Natural killer cell (primary cell): Measurements from ENCODE around the gene PLD1. TPM values are rescaled to one million over a fixed set of nuclear protein-coding genes. Genes with fewer than 3 reads are reported as not detected.

Experiments
- ATAC-seq, 3 donors: fragments of 150-1000 bp in 2 of 3; fragments of 200-7000 bp in 1 of 3; cut with Tn5 transposase; 1 replicate in 1 of 3; 2 replicates in 2 of 3; pipeline ENCODE4 v1.10.0; 2021; ENCODE audit warnings: mild to moderate bottlenecking in 2 of 3, moderate library complexity in 2 of 3
- DNase-seq, 2 donors: peaks; one replicate each; pipeline versions ENCODE4 v3.0.0 to v3.0.0-alpha.2; 2013 to 2021; ENCODE audit warnings: mixed read lengths in 1 of 2
- H3K27ac ChIP-seq: one replicate; pipeline ENCODE4 v1.5.1; 2013; ENCODE audit warnings: mild to moderate bottlenecking, low read length
- H3K27me3 ChIP-seq: one replicate; pipeline ENCODE4 v1.6.1; 2013; ENCODE audit warnings: low read length; ENCODE audit not compliant: control insufficient read depth, insufficient read depth
- H3K36me3 ChIP-seq: one replicate; pipeline ENCODE4 v1.6.1; 2013; ENCODE audit warnings: low read length; ENCODE audit not compliant: control insufficient read depth, insufficient read depth
- H3K4me1 ChIP-seq: one replicate; pipeline ENCODE4 v1.6.1; 2013; ENCODE audit warnings: low read length; ENCODE audit not compliant: control insufficient read depth, insufficient read depth
- H3K4me3 ChIP-seq: one replicate; pipeline ENCODE4 v1.5.1; 2013; ENCODE audit warnings: low read length
- H3K9me3 ChIP-seq: one replicate; pipeline ENCODE4 v1.6.1; 2013; ENCODE audit warnings: low read length; ENCODE audit not compliant: control insufficient read depth, insufficient read depth
- H3K27ac Mint-ChIP-seq, 2 donors: one replicate each; pipeline ENCODE4 v1.8.0; 2022; ENCODE audit warnings: mild to moderate bottlenecking in 2 of 2, mixed read lengths in 2 of 2, moderate library complexity in 1 of 2
- H3K27me3 Mint-ChIP-seq, 2 donors: one replicate each; pipeline ENCODE4 v1.8.0; 2022; ENCODE audit warnings: low read depth in 2 of 2, mixed read lengths in 2 of 2
- H3K36me3 Mint-ChIP-seq: one replicate; pipeline ENCODE4 v1.8.0; 2022; ENCODE audit warnings: mixed read lengths
- H3K4me1 Mint-ChIP-seq, 2 donors: one replicate each; pipeline ENCODE4 v1.8.0; 2022; ENCODE audit warnings: mixed read lengths in 2 of 2
- H3K4me3 Mint-ChIP-seq: one replicate; pipeline ENCODE4 v1.8.0; 2022; ENCODE audit warnings: mild to moderate bottlenecking, moderate library complexity, mixed read lengths
- H3K9me3 Mint-ChIP-seq, 2 donors: one replicate each; pipeline ENCODE4 v1.8.0; 2022; ENCODE audit warnings: mixed read lengths in 2 of 2
- WGBS: methylation state at CpG from one replicate; pipeline ENCODE4 v1.1.7; 2013; ENCODE audit warnings: missing lambda C conversion rate; ENCODE audit not compliant: insufficient coverage; 5-methylcytosine and 5-hydroxymethylcytosine counted together
- intact Hi-C: fragments of 100-400 bp; cut with micrococcal nuclease; formaldehyde crosslinking; loops from one replicate; pipeline ENCODE4 v1.14.2; 2022
- total RNA-seq, 4 donors: library from RNA; stranded (reverse); fragments of 120-200 nt in 1 of 4; gene quantifications; one replicate each; pipeline versions ENCODE4 v1.2.3 to v1.2.4, GENCODE V29; 2013 to 2022
- TF ChIP-seq, protein P1 (sequence below): fragments of 200-600 bp; IDR thresholded peaks from one replicate; pipeline ENCODE4 v1.8.0; 2022; ENCODE audit warnings: antibody characterized with exemption

The PLD1 gene
- total RNA-seq, 3 donors from 2014 or later (not counting 1 experiment from before 2014, with no cell fraction given), result 13.2 to 26.3 (median 17.1) TPM

DNA sequence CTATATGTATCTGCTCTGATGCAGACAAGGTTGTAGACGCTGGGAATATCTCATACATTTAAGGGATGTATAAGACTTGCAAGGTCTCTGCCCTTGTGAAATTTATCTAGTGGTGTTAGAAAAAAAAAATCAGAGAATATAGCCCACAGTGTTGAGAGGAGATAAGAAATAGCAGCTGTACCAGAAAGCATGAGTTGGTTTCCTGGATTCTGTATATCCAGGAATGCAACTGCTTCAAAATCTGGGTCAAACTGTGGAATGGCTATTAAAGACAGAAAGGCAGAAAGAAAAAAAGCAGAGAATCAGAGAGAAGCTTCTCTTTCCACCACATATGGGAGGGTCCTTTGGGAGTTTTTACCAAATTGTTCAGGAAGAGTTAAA lies 31.3 kb upstream of the PLD1 start:
- no peaks in the 10 kb centered on the region for H3K4me1 Mint-ChIP-seq
- no peaks in the 10 kb centered on the region for H3K9me3 ChIP-seq
- no peak overlapping the region for H3K27ac ChIP-seq
- no peaks in the 10 kb centered on the region for H3K36me3 Mint-ChIP-seq
- H3K4me3 Mint-ChIP-seq, result no peak overlapping the region
- H3K4me3 ChIP-seq, result no peak overlapping the region
- intact Hi-C loops, result no loop called here
- H3K9me3 Mint-ChIP-seq, result peaks cover 0 to 3% of the 10 kb centered on the region in 2 donors
- WGBS, result 91% methylated on average over 1 of the region's 1 CpG
- H3K4me1 ChIP-seq, result no peaks in the 10 kb centered on the region
- H3K27ac Mint-ChIP-seq, result no peak overlapping the region
- DNase-seq (no peak), ATAC-seq (no peak)
- TF ChIP-seq, protein P1, sequence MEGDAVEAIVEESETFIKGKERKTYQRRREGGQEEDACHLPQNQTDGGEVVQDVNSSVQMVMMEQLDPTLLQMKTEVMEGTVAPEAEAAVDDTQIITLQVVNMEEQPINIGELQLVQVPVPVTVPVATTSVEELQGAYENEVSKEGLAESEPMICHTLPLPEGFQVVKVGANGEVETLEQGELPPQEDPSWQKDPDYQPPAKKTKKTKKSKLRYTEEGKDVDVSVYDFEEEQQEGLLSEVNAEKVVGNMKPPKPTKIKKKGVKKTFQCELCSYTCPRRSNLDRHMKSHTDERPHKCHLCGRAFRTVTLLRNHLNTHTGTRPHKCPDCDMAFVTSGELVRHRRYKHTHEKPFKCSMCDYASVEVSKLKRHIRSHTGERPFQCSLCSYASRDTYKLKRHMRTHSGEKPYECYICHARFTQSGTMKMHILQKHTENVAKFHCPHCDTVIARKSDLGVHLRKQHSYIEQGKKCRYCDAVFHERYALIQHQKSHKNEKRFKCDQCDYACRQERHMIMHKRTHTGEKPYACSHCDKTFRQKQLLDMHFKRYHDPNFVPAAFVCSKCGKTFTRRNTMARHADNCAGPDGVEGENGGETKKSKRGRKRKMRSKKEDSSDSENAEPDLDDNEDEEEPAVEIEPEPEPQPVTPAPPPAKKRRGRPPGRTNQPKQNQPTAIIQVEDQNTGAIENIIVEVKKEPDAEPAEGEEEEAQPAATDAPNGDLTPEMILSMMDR, result no peak
- H3K27me3 Mint-ChIP-seq, result peaks cover 7 to 19% of the 10 kb centered on the region in 2 donors
- H3K36me3 ChIP-seq, result no peaks in the 10 kb centered on the region
- H3K27me3 ChIP-seq, result no peaks in the 10 kb centered on the region

DNA sequence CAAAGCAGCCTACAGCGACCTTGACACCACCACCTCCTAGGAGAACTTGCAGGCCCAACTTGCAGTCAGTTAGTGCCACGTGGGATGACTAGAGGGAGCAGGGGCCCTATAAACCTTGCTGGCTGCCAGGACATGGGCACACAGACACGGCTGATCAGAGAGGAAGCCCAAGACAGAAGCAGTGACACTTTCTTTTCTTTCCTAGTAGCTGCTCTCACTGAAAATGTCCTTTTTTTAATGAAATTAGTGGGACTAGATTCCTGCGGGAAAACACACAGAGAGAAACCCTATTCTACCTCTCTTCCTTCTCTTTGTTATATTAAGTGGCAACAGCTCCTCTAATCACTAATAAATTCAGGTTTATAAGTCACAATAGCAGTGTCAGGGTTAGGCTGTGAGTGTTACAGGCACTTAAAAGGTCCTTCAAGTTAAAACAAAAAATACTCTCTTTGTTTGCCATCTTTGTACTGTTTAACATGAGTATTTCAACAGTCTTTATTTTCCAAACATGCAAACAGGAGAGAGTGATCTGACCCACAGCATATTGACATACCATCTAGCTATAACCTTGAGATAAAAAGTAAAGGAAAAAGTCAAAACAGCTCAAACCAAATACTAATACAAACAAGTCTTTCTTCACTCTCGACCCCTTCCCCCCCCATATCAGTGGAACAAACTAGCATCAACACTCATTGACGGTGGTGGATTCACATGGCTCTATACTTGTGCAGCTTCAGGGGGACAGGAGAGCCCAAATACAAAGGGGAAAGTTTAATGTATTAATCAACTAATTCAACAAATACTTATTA lies 30.7 kb upstream of the PLD1 start:
- H3K36me3 Mint-ChIP-seq, result no peaks in the 10 kb centered on the region
- intact Hi-C loops, result no loop called here
- DNase-seq (no peak), ATAC-seq (no peak)
- H3K4me3 ChIP-seq, result no peak overlapping the region
- peaks cover 0 to 1% of the 10 kb centered on the region in 2 donors for H3K9me3 Mint-ChIP-seq
- TF ChIP-seq, protein P1, result no peak
- no peaks in the 10 kb centered on the region for H3K36me3 ChIP-seq
- H3K27ac Mint-ChIP-seq, result no peak overlapping the region
- no peak overlapping the region for H3K4me3 Mint-ChIP-seq
- no peak overlapping the region for H3K27ac ChIP-seq
- H3K4me1 ChIP-seq, result no peaks in the 10 kb centered on the region
- peaks cover 6 to 19% of the 10 kb centered on the region in 2 donors for H3K27me3 Mint-ChIP-seq
- H3K27me3 ChIP-seq, result no peaks in the 10 kb centered on the region
- H3K9me3 ChIP-seq, result no peaks in the 10 kb centered on the region
- WGBS, result 80% methylated on average over 6 of the region's 6 CpGs
- H3K4me1 Mint-ChIP-seq, result no peaks in the 10 kb centered on the region

DNA sequence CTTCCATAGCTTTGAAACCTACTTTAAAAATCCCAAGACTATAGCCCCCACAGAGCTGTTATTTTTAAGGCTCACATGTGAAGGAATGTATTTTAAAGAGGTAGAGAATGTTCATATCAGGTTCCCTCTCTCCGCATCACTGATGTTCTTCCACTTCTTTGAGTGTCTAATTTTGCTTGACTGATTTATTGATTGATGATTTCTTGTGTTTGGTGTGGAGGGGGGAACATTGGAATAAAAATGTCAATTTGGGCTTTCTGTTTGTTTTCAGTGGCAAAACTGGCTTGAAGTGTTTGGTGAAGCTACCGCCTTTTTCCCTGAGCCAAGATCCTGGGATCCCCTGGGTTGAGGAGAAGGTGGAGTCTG lies 30.1 kb upstream of the PLD1 start:
- no peaks in the 10 kb centered on the region for H3K9me3 ChIP-seq
- WGBS, result 100% methylated on average over 2 of the region's 2 CpGs
- H3K4me3 ChIP-seq, result no peak overlapping the region
- no peaks in the 10 kb centered on the region for H3K27me3 ChIP-seq
- H3K36me3 ChIP-seq, result no peaks in the 10 kb centered on the region
- DNase-seq (no peak), ATAC-seq (no peak)
- TF ChIP-seq, protein P1, result no peak
- Mint-ChIP-seq H3K27me3 (peaks cover 5 to 19% of the 10 kb centered on the region in 2 donors), H3K27ac (no peak overlapping the region), H3K9me3 (no peaks in the 10 kb centered on the region), H3K36me3 (no peaks in the 10 kb centered on the region), H3K4me3 (no peak overlapping the region), H3K4me1 (no peaks in the 10 kb centered on the region)
- intact Hi-C loops, result no loop called here
- H3K27ac ChIP-seq, result no peak overlapping the region
- no peaks in the 10 kb centered on the region for H3K4me1 ChIP-seq

DNA sequence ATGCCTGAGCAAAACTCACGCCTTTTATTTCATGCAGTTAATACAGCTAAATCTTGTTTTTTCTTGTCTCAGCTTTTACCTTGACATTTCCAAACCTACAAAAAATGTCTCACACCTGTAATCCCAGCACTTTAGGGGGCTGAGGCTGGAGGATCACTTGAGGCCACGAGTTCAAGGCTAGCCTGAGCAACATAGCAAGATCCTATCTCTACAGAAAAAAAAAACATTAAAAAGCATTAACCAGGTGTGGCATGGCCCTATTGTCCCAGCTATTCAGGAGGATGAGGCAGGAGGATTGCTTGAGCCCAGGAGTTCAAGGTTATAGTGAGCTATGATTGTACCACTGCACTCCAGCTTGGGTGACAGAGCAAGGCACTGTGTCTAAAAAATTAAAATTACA lies 29.0 kb upstream of the PLD1 start:
- no peaks in the 10 kb centered on the region for H3K4me1 Mint-ChIP-seq
- no peak overlapping the region for H3K27ac Mint-ChIP-seq
- intact Hi-C loops, result loop anchor here (10.0 kb wide), 1 partner anchor 874 kb away; no protein-coding TSS in a partner anchor
- H3K27me3 Mint-ChIP-seq, result peaks cover 5 to 19% of the 10 kb centered on the region in 2 donors
- Histone ChIP-seq H3K27me3 (no peaks in the 10 kb centered on the region), H3K9me3 (no peaks in the 10 kb centered on the region), H3K4me3 (no peak overlapping the region), H3K4me1 (no peaks in the 10 kb centered on the region), H3K36me3 (no peaks in the 10 kb centered on the region), H3K27ac (no peak overlapping the region)
- 84% methylated on average over 1 of the region's 2 CpGs for WGBS
- no peaks in the 10 kb centered on the region for H3K9me3 Mint-ChIP-seq
- ATAC-seq (no peak), DNase-seq (no peak)
- no peaks in the 10 kb centered on the region for H3K36me3 Mint-ChIP-seq
- TF ChIP-seq, protein P1, result no peak
- H3K4me3 Mint-ChIP-seq, result no peak overlapping the region
